NCI-H2171 treated with DMSO at 0.1 percent for 48 hours (cell line): ENCODE results near the gene RFWD3.

Source experiments
- DNase-seq: peaks from one replicate; lab custom pipeline; 2025; lab: John Stamatoyannopoulos, UW

RFWD3 gene

GRCh38 chr16:74622005-74622404, 44.7 kb downstream of the RFWD3 start:
- DNase-seq = no peak

- DNase-seq = no peak
These were observed 49.4 kb downstream of the RFWD3 start for GRCh38 chr16:74617206-74617788.

- no peak for DNase-seq
These were observed 55.0 kb downstream of the RFWD3 start for GRCh38 chr16:74611721-74612120.

- DNase-seq = peak; percentile 32
These were observed 57.7 kb downstream of the RFWD3 start for GRCh38 chr16:74608944-74609343.

- no peak for DNase-seq
These were observed 58.3 kb downstream of the RFWD3 start for GRCh38 chr16:74608381-74608780.

GRCh38 chr16:74607962-74608356, 58.7 kb downstream of the RFWD3 start:
- DNase-seq = peak; percentile 57

- DNase-seq = no peak
These were observed 59.2 kb downstream of the RFWD3 start for GRCh38 chr16:74607310-74607961.

- DNase-seq = peak; percentile 91
These were observed 60.0 kb downstream of the RFWD3 start, which contains the start of gene GLG1 for GRCh38 chr16:74606521-74607309. Gene GLG1 (minus strand): TSS chr16:74607114. CDS start chr16:74607094, 20 bp downstream.

GRCh38 chr16:74605746-74606520, 60.7 kb downstream of the RFWD3 start:
- DNase-seq = no peak

GRCh38 chr16:74605332-74605731, 61.3 kb downstream of the RFWD3 start:
- no peak for DNase-seq

GRCh38 chr16:74603848-74604247, 62.8 kb downstream of the RFWD3 start:
- DNase-seq = no peak

- no peak for DNase-seq
These were observed 65.4 kb downstream of the RFWD3 start for GRCh38 chr16:74601126-74601871.

GRCh38 chr16:74596586-74596985, 70.1 kb downstream of the RFWD3 start:
- no peak for DNase-seq

GRCh38 chr16:74592847-74593246, 73.8 kb downstream of the RFWD3 start:
- no peak for DNase-seq

GRCh38 chr16:74591876-74592650, 74.6 kb downstream of the RFWD3 start:
- DNase-seq = no peak

GRCh38 chr16:74586948-74587347, 79.7 kb downstream of the RFWD3 start:
- no peak for DNase-seq

- DNase-seq = no peak
These were observed 80.7 kb downstream of the RFWD3 start for GRCh38 chr16:74585846-74586443.

- DNase-seq = no peak
These were observed 82.6 kb downstream of the RFWD3 start for GRCh38 chr16:74583926-74584666.

GRCh38 chr16:74582970-74583369, 83.7 kb downstream of the RFWD3 start:
- DNase-seq = no peak

GRCh38 chr16:74580833-74581232, 85.8 kb downstream of the RFWD3 start:
- no peak for DNase-seq
